Activated effector memory CD4-positive, alpha-beta T cell treated with Interleukin-2 at 50 U/mL for 16 hours (primary cell): ENCODE results near the gene EEF1B2.
"Not testable (repeated sequence)": the region's sequence is repeated elsewhere in the genome, so short reads cannot be mapped to it uniquely, and the experiment has no call there.

Source experiments
- DNase-seq: peaks from one replicate; pipeline ENCODE4 v3.0.0-alpha.2; 2020

Gene EEF1B2

DNA sequence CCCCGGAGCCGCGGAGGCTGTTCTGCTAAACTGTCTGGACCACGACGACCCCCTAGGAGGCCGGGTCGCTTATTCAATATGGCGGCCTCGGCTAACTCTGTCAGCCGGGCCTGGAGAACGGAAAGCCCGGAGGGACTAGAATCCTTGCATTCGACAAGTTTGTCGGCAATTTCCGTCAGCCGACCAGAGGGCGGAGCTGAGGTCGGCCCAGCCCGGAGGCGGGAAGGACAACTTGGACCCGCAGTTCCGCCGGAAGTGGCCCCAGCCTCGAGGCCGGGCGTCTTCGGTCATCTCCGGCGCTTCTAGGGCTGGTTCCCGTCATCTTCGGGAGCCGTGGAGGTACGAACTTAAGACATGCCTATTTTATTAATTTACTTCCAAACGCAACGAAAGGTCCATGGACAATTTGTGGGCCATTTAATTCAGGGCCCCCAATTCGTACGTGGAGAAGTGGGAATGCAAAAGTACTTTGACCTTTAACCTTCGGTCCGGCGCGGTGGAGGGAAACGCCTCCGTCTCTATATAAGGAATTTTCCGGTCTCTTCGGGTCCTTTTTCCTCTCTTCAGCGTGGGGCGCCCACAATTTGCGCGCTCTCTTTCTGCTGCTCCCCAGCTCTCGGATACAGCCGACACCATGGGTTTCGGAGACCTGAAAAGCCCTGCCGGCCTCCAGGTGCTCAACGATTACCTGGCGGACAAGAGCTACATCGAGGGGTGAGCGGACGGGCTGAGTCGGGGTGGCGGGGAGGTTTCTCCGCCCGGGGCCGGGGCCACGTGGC is at the start of gene EEF1B2, which contains the start of gene NDUFS1:
TSS of gene EEF1B2 (plus strand) at position 550 of the 779 bp plus-strand sequence. CDS start at position 635, 85 bp downstream.
TSS of gene NDUFS1 (minus strand) at position 99 of the 779 bp plus-strand sequence. CDS start 5,766 bp downstream, outside the sequence.
- DNase-seq, result peak; percentile 95

DNA sequence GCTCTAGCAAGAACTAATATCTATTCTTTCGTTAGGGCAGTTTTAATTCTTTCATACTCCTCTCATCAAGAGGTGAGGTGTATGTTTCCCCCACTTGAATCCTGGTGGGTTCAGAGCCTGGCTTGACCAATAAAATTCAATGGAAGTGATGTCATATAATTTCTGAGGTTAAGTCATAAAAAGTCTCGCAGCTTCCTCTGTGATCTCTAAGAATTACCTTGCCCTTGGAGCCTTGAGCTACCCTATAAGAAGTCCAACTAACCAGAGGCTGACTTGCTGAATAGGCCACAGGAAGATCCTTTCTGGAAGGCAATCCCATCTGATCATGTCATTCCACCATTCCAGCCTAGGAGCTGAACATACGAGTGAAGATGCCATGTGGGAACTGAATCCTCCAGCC is 47.6 kb upstream of the EEF1B2 start:
- no peak for DNase-seq

DNA sequence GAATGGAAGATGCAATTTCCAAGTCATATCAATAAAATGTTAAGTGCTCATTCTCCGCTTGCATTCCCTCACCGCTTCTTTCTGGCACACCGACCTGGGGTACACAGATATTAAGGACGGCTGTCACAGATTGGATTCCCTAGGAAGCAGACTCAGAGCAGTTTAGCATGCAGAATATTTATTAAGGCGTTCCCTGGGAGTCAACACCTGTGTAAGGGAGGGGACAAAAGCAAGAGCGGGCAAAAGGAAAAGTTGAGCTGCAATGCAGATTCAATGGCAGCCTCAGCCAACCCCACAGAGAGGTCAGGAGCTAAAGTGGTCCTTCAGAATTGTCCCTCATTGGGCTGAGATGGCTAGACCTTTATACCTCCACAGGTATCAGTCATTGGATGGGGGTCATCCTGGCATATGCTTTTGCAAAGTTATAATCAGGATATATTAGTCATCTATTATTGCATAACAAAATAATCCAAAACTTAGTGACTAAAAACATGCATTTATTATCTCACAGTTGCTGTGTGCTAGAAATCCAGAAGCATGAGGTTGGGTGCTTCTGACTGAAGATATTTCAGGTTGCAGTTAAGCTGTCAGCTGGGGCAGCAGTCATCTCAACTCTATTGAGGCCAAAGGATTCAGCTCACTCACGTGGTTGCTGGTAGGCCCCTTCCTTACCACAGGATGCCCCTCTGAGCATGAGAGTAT is 46.7 kb upstream of the EEF1B2 start:
- no peak for DNase-seq

DNA sequence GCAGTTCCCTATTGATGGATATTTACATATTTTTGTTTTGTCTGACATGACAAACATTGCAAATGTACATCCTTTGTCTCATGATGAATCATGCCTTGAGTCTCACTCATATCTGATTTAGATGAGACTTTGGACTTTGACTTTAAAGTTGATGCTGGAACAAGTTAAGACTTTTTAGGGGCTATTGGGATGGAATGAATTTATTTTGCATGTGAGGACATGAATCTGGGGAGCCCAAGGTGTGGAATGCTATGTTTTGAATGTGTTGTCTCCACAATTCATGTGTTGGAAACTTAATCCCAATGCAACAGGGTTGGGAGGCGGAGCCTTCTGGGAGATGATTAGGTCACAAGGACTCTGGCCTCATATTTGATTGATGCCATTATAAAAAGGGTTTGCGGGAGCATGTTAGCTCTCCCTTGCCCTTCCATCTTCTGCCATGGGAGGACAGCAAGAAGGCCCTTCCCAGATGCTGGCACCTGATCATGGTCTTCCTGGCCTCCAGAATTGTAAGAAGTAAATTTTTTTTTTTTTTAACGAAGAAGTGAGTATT is 44.6 kb upstream of the EEF1B2 start:
- DNase-seq, result no peak

DNA sequence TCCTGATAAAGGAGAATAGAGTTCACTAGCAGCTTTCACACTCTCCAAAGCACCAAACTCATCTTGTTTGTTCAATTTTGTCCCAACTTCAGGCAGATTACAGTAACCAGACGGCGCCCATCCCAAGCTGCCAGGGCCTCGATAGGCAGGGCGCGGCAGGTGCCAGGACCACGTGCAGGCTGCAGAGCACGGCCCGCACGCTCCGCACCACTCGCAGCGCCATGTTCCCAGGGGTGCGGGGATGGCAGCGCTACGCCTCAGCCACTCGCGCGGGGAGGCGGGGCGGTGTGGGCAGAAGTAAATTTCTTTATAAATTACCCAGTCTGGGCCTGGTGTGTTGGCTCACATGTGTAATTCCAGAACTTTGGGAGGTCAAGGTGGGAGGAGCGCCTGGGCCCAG is 43.4 kb upstream of the EEF1B2 start:
- DNase-seq, result no peak

DNA sequence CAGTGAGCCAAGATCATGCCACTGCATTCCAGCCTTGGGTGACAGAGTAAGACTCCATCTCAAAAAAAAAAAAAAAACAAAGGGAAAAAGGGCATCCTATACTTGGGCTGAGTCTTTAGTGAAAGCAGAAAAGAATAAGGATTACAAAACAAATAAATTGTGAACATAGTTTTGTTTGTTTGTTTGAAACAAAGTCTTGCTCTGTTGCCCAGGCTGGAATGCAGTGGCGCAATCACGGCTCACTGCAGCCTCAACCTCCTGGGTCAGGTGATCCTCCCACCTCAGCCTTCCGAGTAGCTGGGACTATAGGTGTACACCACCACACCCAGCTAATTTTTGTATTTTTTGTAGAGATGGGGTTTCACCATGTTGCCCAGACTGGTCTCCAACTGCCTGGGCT is 37.1 kb upstream of the EEF1B2 start:
- not testable (repeated sequence) for DNase-seq

DNA sequence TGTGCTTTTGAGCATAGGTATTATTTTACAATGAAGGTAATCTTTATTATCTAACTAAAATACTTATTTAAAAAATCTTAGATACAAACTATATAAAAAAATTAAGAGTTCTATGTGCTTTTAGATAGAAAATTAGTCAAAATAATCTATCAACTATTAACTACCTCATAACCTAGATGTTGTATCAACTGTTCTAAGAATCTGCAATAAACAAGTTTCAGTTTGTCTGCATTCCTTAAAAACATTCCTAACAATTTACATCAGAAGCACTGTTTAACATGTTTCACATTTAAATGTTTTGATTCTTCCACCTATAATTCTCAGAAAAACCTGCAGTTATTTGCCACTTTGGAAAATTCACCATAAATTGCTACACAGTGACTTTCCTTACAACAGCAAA is 33.8 kb upstream of the EEF1B2 start:
- no peak for DNase-seq

DNA sequence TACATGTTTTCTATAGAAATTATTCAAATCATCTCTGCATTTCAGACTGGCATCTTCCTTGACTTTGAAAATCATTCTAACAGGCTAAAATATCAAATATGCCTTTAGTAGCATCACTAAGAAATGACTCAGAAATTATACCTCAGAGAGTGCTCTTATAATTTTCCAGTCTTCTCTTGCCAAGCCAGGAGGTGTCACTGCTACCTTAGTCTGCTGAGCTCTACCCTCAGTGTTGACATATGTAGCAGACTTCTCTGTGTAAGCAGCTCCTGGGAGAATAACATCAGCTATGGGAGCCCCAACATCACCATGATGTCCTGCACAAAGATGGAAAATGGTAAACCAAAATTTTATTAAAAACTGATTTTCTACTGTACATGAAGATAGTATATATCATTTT is 32.0 kb upstream of the EEF1B2 start:
- DNase-seq, result no peak

DNA sequence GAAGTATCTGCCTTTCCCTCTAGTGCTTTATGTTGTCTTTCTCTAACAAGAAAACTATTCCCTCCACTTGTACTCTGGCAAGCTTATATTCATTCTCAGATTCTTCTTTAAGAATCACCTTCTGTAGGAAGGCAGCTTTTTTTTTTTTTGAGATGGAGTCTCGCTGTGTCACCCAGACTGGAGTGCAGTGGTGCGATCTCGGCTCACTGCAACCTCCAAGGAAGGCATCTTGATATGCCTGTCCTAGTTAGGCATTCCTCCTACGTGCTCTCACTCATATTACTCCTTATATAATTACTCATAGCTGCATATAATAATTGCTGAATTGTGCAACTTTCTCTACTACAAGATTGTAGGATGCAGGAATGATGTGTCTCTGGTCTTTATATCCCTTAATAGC is 16.2 kb upstream of the EEF1B2 start:
- DNase-seq, result no peak

DNA sequence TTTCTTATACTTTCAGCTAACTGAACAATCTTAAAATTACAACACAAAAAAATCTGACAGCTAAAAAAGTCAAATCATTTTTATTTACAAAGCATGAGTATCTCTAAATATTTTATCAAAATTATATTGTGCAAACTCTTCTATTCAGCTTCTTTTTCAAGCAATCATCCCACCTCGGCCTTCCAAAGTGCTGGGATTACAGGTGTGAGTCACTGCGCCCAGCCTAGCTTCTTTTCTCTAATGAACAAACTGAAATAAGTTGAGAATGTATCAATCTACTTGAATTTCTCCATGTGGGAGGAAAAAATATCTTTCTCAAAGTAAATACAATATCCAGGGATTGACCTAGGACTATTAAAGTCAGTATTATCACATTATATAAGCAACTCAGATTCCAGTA is 15.3 kb upstream of the EEF1B2 start:
- DNase-seq, result no peak

DNA sequence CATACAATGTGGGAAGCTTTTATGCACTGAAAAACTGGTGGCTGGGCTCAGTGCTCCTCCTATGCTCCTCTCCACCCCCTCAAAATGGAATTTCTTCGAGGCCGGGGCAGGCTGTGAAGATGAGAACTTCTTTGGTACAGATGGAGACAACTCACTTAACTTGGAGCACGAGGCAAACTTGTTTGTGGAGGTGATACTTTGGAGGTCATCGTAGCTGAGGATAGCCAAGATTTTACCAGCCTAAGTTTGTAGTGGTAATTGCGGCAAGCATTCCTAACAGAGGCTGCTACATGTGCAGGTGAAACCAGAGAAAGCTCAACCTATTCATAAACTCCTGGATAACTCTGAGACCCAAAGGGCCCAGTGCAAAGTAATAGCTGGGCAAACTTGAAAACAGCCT is 14.0 kb upstream of the EEF1B2 start:
- no peak for DNase-seq

DNA sequence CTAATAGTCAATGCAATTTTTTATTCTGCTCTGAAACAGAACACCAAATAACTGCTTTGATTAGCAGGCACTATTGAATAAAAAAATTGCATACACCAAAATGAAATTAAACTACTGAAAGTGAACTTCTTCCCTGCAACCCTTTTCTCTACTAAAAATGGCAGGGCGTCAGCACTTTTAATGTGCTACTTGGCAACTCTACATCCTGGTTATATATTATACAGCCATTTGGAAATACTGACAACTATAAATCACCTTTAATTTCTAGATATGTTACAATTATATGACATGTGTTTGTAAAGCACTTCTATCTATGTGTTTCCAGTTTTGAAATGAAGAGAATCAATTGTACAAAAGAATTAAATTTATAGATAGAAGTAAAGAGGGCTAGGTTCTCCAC is 10.4 kb upstream of the EEF1B2 start:
- no peak for DNase-seq

DNA sequence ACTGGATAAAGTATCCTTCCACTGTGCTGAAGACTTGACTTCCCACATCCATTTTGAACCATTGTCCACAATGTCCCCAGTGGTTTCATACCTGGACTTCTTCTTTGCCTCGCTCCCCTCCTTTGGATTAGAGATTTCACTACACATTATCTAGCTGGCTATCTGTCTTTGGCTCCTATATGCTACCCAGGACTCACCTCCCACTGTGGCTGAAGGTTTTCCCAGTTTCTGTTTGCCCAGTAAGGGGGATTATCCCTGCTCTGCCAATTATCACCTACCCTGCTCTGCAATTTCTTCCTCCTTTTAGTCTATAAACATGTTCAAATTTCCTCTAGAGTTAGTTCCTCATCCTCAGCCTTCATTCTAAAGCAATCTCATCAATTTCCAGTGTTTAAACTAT is 9.5 kb upstream of the EEF1B2 start:
- DNase-seq, result no peak

DNA sequence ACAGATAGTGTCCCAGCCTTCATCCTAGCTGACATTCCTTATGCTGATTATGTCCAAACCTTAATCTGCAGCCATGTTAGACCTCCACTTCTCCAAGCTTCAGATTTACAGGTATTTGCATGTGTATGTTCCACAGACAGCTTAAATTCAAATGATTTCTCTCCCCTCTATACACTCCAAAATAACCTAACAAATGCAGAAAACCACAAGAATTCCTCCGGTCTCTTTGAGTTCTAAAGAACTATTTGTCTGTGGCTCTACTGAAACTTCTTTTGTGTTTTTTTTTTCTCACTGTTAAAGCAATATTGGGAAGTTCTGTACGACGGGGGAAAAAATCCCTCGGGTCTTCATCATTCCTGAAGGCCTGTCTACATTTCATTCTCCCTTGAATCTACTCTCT is 9.1 kb upstream of the EEF1B2 start:
- DNase-seq, result no peak

DNA sequence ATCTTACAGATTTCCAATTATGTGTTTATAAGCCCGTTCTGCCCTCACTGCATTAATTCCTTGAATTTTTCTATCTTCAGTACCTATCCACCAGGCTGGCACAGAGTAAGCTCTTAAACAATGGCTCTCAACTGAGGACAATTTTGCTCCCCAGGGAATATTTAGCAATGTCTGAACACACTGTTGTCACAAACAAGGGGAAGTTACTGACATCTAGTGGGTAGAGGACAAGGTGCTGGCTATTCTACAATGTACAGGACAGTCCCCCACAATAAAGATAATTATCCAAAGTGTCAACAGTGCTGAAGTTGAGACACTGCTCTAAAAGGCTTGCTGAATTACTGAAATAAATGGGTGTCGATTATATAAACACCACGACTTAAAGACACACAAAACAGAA is 5.5 kb upstream of the EEF1B2 start:
- no peak for DNase-seq

DNA sequence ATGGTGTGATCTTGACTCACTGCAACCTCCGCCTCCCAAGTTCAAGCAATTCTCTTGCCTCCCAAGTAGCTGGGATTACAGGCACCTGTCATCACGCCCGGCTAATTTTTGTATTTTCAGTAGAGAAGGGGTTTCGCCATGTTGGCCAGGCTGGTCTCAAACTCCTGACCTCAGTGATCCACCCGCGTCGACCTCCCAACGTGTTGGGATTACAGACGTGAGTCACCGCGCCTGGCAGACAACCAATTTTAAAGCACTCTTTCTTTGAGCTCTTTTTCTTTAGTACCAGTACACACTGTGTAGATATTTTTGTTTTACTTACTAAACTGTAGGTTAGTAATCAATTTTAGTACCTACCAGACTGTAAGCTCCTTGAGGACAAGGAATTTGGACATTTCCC is 2.7 kb upstream of the EEF1B2 start:
- DNase-seq, result not testable (repeated sequence)

DNA sequence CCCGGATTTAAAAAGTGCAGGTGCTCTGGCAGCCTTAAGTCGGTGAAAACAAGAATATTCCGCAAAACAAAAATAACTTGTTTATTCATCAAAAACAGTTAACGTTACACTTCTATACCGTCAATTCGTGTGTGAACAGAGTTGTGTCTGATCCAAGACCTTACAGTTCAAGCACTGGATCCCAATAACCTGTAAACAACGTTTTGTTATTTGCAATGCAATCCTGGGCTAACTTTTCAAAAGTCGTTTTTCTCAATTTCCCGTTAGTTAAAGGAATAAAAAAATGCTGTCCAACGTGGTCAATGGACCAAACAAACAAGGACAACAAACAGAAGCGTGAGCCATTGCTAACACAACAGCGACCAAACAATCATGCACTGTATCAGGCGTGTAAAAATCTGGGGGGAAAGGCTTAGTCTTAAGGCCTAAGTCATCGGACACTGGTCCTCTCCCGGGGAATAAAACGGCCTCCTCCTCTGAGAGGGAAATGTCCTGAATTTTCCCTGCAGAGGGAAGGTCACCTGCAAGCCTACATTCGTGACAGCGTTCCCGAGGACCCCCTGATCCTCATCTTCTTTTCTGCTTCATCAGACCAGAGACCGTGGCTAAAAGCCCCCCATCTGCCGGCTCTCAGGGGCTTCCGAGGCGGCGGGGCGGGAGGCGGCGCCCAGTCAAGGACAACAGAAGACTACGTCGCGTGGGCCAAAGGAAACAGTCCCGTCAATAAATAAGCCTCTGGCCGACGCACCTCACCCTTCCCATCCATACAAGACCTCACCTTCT is 941 bp upstream of the EEF1B2 start:
- no peak for DNase-seq

DNA sequence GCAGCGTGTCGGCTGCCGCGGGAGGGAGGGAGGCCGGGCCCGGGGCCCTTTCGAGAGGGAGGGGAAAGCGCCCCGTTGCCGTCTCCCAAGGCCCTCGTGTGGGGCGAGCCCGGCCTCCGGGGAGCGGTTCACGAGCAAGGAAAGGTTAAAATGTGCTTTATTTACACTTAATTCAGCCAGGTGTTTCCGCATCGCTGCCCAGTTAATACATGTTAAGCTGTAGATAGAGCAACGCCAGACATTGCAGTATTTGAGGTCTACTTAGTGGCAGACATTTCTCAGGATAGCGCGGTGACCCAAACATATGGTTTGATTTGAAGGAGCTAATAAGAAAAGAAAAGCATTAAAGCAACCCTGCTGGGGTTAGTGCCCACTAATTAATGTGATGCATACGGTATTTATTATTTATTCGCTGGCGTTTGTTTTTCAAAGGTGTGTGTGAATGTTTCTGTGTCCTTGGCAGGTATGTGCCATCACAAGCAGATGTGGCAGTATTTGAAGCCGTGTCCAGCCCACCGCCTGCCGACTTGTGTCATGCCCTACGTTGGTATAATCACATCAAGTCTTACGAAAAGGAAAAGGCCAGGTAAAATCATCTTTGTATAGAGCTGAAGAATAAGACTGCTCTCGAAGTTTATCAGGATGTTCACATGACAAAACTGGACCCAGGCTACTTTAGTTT is 571 bp downstream of the EEF1B2 start:
- no peak for DNase-seq

DNA sequence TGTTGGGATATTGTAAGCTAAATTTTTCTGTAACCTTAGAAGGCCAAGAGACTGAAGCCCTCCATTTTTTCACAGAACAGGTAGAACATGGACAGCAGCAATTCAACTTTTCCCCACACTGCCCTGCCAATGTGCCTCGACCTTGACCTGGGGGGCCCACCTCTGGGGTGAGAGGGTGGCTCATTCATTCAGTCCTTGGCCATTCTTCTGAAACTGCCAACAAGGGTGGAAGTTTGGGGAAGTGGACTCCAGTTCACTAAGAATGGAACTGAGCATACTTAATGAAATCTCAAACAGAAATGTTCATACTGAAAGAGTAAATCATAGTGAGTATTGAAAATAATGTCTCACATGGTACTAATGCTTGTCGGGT is 1.1 kb downstream of the EEF1B2 start:
- DNase-seq, result no peak

DNA sequence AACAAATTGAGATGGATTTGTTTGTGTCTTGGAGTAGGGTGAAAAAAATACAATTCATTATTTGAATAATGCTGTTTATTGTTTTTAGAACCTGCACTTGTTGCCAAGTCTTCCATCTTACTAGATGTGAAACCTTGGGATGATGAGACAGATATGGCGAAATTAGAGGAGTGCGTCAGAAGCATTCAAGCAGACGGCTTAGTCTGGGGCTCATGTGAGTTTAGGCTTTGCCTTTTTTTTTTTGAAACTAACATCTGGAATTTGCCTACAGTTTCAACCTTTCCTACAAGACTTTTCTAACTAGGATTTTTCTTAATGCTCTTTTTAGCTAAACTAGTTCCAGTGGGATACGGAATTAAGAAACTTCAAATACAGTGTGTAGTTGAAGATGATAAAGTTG is 2.7 kb downstream of the EEF1B2 start:
- DNase-seq, result not testable (repeated sequence)

DNA sequence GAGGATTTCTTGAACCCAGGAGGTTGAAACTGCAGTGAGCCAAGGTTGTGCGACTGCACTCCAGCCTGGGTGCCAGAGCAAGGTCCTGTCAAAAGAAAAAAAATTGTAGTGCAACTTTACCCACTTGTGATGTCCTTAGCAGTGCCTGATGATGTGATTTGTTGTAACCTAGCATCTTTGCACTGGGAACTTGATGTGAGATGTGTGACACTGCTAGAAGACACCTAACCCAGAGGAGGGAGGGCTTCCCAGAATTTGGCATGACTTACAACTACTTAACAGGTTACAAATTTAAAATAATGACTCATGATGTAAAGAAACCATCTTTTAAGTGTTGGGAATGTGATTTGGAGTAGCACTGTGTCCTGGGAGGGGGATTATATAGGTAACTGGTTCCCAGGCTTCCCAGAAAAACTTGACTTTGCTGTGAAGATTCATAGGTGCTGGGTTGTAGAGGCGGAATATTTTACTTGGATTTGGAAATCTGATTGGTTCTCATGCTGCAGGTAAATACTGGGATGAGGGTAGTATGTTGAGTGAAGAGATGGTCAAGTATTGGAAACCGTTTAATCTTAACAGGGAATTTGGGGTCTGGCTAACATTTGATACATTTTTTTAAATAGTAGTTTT is 3.7 kb downstream of the EEF1B2 start:
- DNase-seq, result no peak

DNA sequence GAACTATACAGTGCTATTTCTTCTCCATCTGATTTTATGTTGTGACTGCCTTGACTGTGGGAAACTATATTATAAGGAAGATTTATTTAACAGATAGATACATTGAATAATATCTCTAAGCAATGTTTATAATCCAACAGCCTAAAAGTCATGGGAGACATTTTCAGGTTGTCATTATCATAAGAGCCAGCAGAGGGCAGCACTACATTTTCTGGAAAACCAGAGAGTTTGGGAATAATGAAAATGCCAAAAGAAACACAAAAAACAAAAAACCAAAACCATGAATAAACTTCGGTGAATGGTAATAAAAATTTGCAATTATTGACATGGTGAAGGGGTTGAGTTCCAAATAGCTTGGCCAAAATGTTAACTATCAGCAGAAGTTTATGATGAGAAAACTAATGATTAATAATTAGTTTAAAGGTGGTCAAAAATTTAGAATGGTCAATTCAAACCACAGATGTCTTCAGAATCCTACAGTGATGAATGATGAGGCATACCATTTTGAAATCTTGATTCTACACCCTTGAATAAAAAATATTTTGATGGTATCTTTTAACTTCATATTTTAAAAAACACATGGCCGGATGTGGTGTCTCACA is 4.7 kb downstream of the EEF1B2 start:
- no peak for DNase-seq
